SK-N-MC (cell line): ENCODE measurements around the gene GPN2.

Source experiments
- EZH2 ChIP-seq: fragments of 200-600 bp; sonication (generic); IDR thresholded peaks from one replicate; pipeline ENCODE4 v1.6.1; 2017; ENCODE audit warnings: antibody characterized with exemption
- FOXP2 ChIP-seq: optimal IDR thresholded peaks from 2 replicates; pipeline ENCODE3; 2011; ENCODE audit warnings: mild to moderate bottlenecking, moderate library complexity; ENCODE audit not compliant: insufficient read depth; ENCODE audit errors: extremely low read length, control extremely low read depth
- POLR2AphosphoS5 ChIP-seq: IDR thresholded peaks from 2 replicates; pipeline ENCODE4 v1.6.1; 2012; ENCODE audit warnings: mild to moderate bottlenecking, low read depth, low read length, borderline replicate concordance

GRCh38 chr1:26852701-26853100, 37.4 kb downstream of the GPN2 start:
- TF ChIP-seq POLR2AphosphoS5 (no peak), EZH2 (no peak), FOXP2 (no peak)
